ENCODE measurements around the gene WBP1L. TPM values are rescaled to one million over a fixed set of nuclear protein-coding genes. Genes with fewer than 3 reads are reported as not detected.
A peak's percentile ranks its signal among the peaks of the same experiment; 100 is the strongest.

WBP1L gene
- total RNA-seq, 1 donor from 2014 or later, result 30.7 TPM

GRCh38 chr10:102802920-102803534 lies 59.3 kb downstream of the WBP1L start:
- no peak for DNase-seq (ENCODE audit: low spot score, unreplicated experiment)
- Mint-ChIP-seq H3K9me3 (ENCODE audit: low read depth) (no peaks in the 10 kb centered on the region), H3K27ac (peak overlapping the region; percentile 25), H3K4me3 (ENCODE audit: low read depth) (no peak overlapping the region), H3K4me1 (ENCODE audit: low read depth) (peaks cover 5% of the 10 kb centered on the region), H3K27me3 (no peaks in the 10 kb centered on the region), H3K36me3 (ENCODE audit: insufficient read depth) (peaks cover 12% of the 10 kb centered on the region)
- TF ChIP-seq CTCF (IDR thresholded peaks at IDR 0.05; ENCODE audit: unreplicated experiment), result no peak

GRCh38 chr10:102804382-102805055 lies 60.8 kb downstream of the WBP1L start:
- Mint-ChIP-seq H3K27me3 (no peaks in the 10 kb centered on the region), H3K9me3 (ENCODE audit: low read depth) (no peaks in the 10 kb centered on the region), H3K27ac (no peak overlapping the region), H3K36me3 (ENCODE audit: insufficient read depth) (peaks cover 11% of the 10 kb centered on the region), H3K4me3 (ENCODE audit: low read depth) (no peak overlapping the region), H3K4me1 (ENCODE audit: low read depth) (peaks cover 5% of the 10 kb centered on the region)
- no peak for TF ChIP-seq CTCF (IDR thresholded peaks at IDR 0.05; ENCODE audit: unreplicated experiment)
- DNase-seq (ENCODE audit: low spot score, unreplicated experiment), result no peak

GRCh38 chr10:102808380-102808779 lies 64.6 kb downstream of the WBP1L start:
- H3K27me3 Mint-ChIP-seq, result no peaks in the 10 kb centered on the region
- no peak for TF ChIP-seq CTCF (IDR thresholded peaks at IDR 0.05; ENCODE audit: unreplicated experiment)
- H3K4me1 Mint-ChIP-seq (ENCODE audit: low read depth), result peaks cover under 1% of the 10 kb centered on the region
- H3K4me3 Mint-ChIP-seq (ENCODE audit: low read depth), result no peak overlapping the region
- peaks cover 16% of the 10 kb centered on the region for H3K36me3 Mint-ChIP-seq (ENCODE audit: insufficient read depth)
- DNase-seq (ENCODE audit: low spot score, unreplicated experiment), result no peak
- H3K9me3 Mint-ChIP-seq (ENCODE audit: low read depth), result no peaks in the 10 kb centered on the region
- no peak overlapping the region for H3K27ac Mint-ChIP-seq

GRCh38 chr10:102811346-102811745 lies 67.6 kb downstream of the WBP1L start:
- no peaks in the 10 kb centered on the region for H3K27me3 Mint-ChIP-seq
- no peak overlapping the region for H3K4me3 Mint-ChIP-seq (ENCODE audit: low read depth)
- H3K4me1 Mint-ChIP-seq (ENCODE audit: low read depth), result peaks cover 25% of the 10 kb centered on the region
- TF ChIP-seq CTCF (IDR thresholded peaks at IDR 0.05; ENCODE audit: unreplicated experiment), result no peak
- peaks cover 13% of the 10 kb centered on the region for H3K36me3 Mint-ChIP-seq (ENCODE audit: insufficient read depth)
- H3K9me3 Mint-ChIP-seq (ENCODE audit: low read depth), result no peaks in the 10 kb centered on the region
- no peak for DNase-seq (ENCODE audit: low spot score, unreplicated experiment)
- H3K27ac Mint-ChIP-seq, result no peak overlapping the region

GRCh38 chr10:102812231-102812876 lies 68.6 kb downstream of the WBP1L start:
- no peak overlapping the region for H3K4me3 Mint-ChIP-seq (ENCODE audit: low read depth)
- no peaks in the 10 kb centered on the region for H3K27me3 Mint-ChIP-seq
- peaks cover 25% of the 10 kb centered on the region for H3K4me1 Mint-ChIP-seq (ENCODE audit: low read depth)
- DNase-seq (ENCODE audit: low spot score, unreplicated experiment), result no peak
- peaks cover 13% of the 10 kb centered on the region for H3K36me3 Mint-ChIP-seq (ENCODE audit: insufficient read depth)
- no peaks in the 10 kb centered on the region for H3K9me3 Mint-ChIP-seq (ENCODE audit: low read depth)
- no peak overlapping the region for H3K27ac Mint-ChIP-seq
- TF ChIP-seq CTCF (IDR thresholded peaks at IDR 0.05; ENCODE audit: unreplicated experiment), result no peak
